Epithelial cell of proximal tubule (primary cell): ENCODE results near the gene PTPRK. TPM values are rescaled to one million over a fixed set of nuclear protein-coding genes. Genes with fewer than 3 reads are reported as not detected.
A peak's percentile ranks its signal among the peaks of the same experiment; 100 is the strongest.

Source experiments
- DNase-seq: peaks from one replicate; pipeline ENCODE4 v3.0.0-alpha.2; 2011; ENCODE audit warnings: low read depth
- H3K4me3 ChIP-seq: 2 replicates; pipeline ENCODE4 v1.5.1; 2011; ENCODE audit warnings: low read depth, mild to moderate bottlenecking, low read length
- total RNA-seq: library from RNA; depleted of rRNA; stranded (reverse); fragments of >200 nt; gene quantifications from 2 replicates; pipeline ENCODE4 v1.2.3, GENCODE V29; 2015
- TF ChIP-seq, protein P1 (sequence below): conservative IDR thresholded peaks from 2 replicates; pipeline ENCODE4 v1.5.1; 2012; ENCODE audit warnings: low read depth, mild to moderate bottlenecking, low read length

Gene PTPRK
- total RNA-seq, 1 donor from 2014 or later = 42.5 TPM

DNA sequence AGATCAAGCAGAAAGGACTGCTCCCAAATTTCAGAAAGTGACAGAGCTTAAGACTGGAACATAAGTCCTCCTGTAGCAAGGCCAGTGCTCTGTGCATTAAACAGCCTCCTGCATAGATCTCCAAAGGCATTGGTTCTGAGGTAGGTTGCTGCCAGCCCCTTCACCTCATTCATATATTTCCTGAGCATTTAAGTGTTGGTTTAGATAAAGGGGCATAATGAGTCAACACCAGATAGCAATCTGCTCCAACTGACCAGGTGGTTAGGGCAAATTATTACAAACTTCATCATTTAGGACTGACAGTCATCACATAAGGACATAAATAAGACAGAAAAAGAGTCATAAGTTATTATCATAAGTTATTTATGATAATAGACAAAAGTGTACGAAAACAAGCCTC is 10.7 kb downstream of the PTPRK start:
- no peak overlapping the region for H3K4me3 ChIP-seq
- no peak for DNase-seq
- TF ChIP-seq, protein P1, sequence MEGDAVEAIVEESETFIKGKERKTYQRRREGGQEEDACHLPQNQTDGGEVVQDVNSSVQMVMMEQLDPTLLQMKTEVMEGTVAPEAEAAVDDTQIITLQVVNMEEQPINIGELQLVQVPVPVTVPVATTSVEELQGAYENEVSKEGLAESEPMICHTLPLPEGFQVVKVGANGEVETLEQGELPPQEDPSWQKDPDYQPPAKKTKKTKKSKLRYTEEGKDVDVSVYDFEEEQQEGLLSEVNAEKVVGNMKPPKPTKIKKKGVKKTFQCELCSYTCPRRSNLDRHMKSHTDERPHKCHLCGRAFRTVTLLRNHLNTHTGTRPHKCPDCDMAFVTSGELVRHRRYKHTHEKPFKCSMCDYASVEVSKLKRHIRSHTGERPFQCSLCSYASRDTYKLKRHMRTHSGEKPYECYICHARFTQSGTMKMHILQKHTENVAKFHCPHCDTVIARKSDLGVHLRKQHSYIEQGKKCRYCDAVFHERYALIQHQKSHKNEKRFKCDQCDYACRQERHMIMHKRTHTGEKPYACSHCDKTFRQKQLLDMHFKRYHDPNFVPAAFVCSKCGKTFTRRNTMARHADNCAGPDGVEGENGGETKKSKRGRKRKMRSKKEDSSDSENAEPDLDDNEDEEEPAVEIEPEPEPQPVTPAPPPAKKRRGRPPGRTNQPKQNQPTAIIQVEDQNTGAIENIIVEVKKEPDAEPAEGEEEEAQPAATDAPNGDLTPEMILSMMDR = no peak

DNA sequence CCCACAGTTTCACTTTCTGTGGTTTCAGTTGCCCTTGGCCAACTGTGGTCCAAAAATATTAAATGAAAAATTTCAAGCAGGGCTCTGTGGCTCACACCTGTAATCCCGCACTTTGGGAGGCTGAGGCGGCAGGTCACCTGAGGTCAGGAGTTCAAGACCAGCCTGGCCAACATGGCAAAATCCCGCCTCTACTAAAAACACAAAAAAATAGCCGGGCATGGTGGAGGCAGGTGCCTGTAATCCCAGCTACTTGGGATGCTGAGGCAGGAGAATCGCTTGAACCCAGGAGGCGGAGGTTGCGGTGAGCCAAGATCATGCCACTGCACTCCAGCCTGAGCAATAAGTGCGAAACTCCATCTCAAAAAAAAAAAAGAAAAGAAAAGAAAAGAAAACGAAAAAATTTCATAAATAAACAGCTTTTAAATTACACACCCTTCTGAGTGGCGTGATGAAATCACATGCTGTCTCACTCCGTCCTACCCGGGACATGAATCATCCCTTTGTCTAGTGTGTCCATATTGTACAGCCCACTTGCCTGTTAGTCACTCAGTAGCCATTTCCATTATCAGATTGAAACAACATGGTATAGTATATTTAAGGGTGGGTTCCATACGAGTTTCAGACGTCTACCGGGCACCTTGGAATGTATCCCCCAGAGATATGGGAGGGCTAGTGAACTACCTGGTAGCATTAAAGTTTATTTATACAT is 11.7 kb downstream of the PTPRK start:
- TF ChIP-seq, protein P1 = no peak
- H3K4me3 ChIP-seq = no peak overlapping the region
- peak; percentile 82 for DNase-seq

DNA sequence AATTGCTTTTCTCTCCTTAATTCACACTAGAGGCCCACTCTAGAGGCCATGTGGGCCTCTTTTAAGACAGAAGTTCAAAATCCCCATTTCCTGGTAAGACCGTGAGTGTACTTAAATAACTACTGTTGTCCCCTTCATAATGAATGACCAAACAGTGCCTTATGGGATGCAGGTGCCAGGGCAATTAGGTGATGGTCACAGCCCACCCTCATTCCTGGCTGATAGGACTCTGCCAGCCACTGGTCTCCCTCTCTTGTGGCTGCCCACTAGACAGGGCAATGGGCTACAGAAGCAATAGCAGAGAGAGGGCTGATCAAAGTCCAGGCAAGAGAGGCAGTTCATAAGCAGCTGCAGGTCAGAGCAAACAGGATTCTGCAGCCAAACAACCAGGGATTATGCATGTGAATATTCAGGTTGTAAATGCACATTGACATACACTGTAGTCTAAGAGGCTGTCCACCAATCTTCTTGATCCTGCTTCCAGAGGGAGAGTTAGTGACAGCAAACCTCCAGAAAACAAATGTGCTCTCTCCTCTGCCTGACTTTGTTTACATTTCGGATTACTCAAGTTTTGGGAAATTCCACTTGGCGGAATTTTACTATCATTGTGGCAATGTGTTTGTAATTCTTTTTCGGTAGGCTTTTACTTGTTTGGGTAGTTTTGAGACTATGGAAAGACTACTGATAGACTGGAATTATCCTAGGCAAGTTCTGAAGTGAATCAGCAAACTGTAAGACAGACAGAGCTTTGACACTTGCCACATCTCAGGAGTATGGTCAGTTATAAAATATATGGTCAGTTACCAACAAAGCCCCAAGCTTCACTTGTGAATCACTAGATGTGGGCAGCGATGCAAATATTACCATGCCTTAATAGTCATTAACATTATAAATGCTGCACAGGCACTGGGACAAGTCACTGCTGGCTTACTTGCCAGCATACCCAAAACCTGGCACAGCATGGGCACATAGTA is 12.8 kb downstream of the PTPRK start:
- TF ChIP-seq, protein P1 = no peak
- DNase-seq = no peak
- H3K4me3 ChIP-seq = no peak overlapping the region

DNA sequence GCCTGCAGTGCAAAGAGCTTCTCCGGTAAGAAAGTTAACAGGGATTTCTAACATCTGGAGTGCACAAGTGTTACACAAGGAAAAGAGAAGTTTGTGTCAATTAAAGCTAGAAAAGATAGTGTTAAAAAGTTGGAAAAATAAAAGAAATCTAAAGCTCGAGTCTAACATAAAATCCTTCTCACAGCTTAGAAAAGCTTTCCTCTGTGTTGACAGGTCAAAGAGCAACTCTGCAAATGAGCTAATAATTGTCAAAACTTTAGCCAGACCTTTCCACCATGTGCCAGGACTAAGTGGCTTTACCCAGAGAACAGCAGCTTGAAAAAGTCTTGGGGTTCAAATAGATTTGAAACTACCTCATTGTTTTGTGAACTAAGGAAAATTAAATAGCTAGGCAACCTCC is 14.8 kb downstream of the PTPRK start:
- DNase-seq = no peak
- no peak overlapping the region for H3K4me3 ChIP-seq
- TF ChIP-seq, protein P1 = no peak

DNA sequence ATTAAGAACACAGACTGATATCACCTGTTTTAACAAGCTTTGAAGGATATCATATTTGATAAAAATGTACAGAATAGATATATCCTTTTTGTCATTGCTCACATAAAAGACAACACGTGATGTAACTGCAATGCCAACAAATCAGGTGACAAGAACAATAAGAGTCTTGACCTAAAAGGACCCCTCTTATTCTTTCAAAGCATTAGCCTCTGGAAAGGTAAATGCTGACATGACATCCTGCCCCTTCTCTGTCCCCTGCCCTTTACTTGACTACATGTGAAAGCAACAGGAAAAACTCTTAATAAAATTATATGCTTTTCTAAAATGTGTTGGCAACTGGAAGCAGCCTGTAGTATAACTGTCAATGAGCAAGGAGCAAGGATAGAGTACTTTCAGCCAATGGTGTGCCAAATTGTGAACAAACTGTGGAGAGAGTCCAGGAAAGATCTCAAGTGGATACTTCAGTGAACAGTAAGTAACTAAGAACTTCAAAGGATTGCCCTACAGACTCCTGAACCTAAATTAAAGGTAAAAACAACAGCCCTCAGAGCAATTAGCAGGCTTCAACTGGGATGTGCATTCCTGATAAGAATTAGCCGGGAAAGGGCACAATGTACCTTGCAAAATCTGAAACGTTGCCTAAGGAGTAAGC is 16.3 kb downstream of the PTPRK start:
- DNase-seq = no peak
- TF ChIP-seq, protein P1 = no peak
- no peak overlapping the region for H3K4me3 ChIP-seq

DNA sequence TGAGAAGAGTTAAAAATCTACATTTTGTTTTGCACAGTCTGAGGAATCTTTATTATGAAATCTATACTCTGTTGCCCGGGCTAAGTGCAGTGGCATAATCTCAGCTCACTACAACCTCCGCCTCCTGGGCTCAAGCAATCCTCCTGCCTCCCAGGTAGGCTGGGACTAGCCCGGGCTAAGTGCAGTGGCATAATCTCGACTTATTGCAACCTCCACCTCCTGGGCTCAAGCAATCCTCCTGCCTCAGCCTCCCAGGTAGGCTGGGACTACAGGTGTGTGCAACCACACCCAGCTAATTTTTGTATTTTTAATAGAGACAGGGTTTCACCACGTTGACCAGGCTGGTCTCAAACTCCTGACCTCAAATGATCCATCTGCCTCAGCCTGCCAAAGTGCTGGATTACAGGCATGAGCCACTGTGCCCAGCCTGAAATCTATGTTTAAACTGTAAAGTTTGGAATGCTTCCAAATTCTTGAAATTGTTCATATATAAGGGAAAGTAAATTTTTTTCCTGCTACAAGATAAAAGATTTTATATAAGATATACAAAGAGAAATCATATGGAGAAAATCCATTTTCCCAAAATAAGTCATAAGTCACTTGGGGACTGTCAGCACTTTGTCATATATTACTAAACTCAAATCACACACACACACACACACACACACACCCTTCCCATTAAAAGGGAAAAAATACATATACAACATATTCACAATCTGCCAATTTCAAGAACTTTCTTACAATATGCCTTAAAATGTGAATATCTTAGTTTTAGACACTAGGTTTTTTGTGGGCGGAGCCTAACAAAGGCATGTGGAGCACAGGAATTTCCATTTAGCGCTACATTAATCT is 19.4 kb downstream of the PTPRK start:
- no peak overlapping the region for H3K4me3 ChIP-seq
- TF ChIP-seq, protein P1 = no peak
- DNase-seq = no peak
